ENCODE data around the gene PSRC1.
"Not testable (repeated sequence)": the region's sequence is repeated elsewhere in the genome, so short reads cannot be mapped to it uniquely, and the experiment has no call there.

The PSRC1 gene

GRCh38 chr1:109282952-109283747 lies at the start of gene PSRC1:
Gene PSRC1, minus strand, starts transcription at chr1:109283145.
- DNase-seq = peak; percentile 96

- DNase-seq = no peak
Observed at GRCh38 chr1:109331113-109331512, 48.2 kb upstream of the PSRC1 start.

- DNase-seq = no peak
Observed at GRCh38 chr1:109327285-109327684, 44.3 kb upstream of the PSRC1 start.

GRCh38 chr1:109322974-109323373 lies 40.0 kb upstream of the PSRC1 start:
- no peak for DNase-seq

GRCh38 chr1:109319114-109319513 lies 36.2 kb upstream of the PSRC1 start:
- DNase-seq = no peak

GRCh38 chr1:109316506-109316905 lies 33.6 kb upstream of the PSRC1 start:
- DNase-seq = no peak

- no peak for DNase-seq
Observed at GRCh38 chr1:109315288-109315687, 32.3 kb upstream of the PSRC1 start.

GRCh38 chr1:109314795-109315194 lies 31.9 kb upstream of the PSRC1 start:
- DNase-seq = no peak

- DNase-seq = no peak
Observed at GRCh38 chr1:109312978-109313775, 30.2 kb upstream of the PSRC1 start.

GRCh38 chr1:109312246-109312645 lies 29.3 kb upstream of the PSRC1 start:
- no peak for DNase-seq

GRCh38 chr1:109309347-109309746 lies 26.4 kb upstream of the PSRC1 start:
- DNase-seq = no peak

GRCh38 chr1:109307274-109308021 lies 24.5 kb upstream of the PSRC1 start:
- peak; percentile 80 for DNase-seq

GRCh38 chr1:109306832-109307273 lies 23.9 kb upstream of the PSRC1 start, which contains the start of gene MYBPHL:
Gene MYBPHL, minus strand, starts transcription at chr1:109307011. Its CDS starts 20 bp downstream, at chr1:109306991.
- DNase-seq = no peak

GRCh38 chr1:109305991-109306390 lies 23.0 kb upstream of the PSRC1 start:
- not testable (repeated sequence) for DNase-seq

- DNase-seq = no peak
Observed at GRCh38 chr1:109304226-109304920, 21.4 kb upstream of the PSRC1 start.

- DNase-seq = no peak
Observed at GRCh38 chr1:109301874-109302273, 18.9 kb upstream of the PSRC1 start.

- DNase-seq = no peak
Observed at GRCh38 chr1:109300650-109301151, 17.8 kb upstream of the PSRC1 start.

- DNase-seq = no peak
Observed at GRCh38 chr1:109299558-109300343, 16.8 kb upstream of the PSRC1 start.

GRCh38 chr1:109298666-109299557 lies 16.0 kb upstream of the PSRC1 start:
- DNase-seq = no peak

GRCh38 chr1:109296782-109297181 lies 13.8 kb upstream of the PSRC1 start:
- no peak for DNase-seq
